GM19467 (cell line): ENCODE results near the gene TAGLN2.
A peak's percentile ranks its signal among the peaks of the same experiment; 100 is the strongest.

Experiments
- ATAC-seq: cut with Tn5 transposase; IDR thresholded peaks from one replicate; pipeline ENCODE4 v1.9.1; 2021; ENCODE audit warnings: mild to moderate bottlenecking, moderate library complexity; ENCODE audit not compliant: unreplicated experiment

TAGLN2 gene

DNA sequence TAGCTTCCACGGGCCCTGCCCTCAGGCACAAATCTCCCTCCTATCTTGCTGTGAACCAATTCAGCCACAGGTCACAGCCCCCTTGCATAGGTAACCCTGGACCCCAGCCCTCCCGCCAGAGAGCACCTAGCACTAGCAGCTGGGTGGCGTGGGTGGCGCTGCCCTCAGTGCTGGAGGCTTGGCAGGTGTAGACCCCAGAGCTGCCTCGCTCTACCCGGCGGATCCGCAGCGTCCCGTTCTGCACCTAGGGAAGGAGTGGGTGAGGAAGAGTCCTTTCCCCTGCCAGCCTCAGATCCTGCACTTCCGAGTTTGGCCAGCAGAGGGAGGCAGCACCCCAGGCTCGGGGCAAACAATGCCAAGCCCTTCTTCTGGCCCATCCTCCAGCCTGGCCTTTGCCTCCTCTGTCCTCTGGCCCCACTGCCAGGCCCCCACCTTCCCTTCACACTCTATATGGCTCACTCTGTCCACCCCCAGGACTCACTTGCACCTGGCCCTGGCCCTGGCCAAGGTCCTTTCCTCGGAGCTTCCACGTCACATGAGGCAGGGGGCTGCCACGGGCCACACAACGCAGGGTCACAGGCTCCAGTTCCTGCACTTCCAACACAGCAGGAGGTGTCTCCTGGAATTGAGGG is 11.1 kb upstream of the TAGLN2 start:
- peak; percentile 47 for ATAC-seq

DNA sequence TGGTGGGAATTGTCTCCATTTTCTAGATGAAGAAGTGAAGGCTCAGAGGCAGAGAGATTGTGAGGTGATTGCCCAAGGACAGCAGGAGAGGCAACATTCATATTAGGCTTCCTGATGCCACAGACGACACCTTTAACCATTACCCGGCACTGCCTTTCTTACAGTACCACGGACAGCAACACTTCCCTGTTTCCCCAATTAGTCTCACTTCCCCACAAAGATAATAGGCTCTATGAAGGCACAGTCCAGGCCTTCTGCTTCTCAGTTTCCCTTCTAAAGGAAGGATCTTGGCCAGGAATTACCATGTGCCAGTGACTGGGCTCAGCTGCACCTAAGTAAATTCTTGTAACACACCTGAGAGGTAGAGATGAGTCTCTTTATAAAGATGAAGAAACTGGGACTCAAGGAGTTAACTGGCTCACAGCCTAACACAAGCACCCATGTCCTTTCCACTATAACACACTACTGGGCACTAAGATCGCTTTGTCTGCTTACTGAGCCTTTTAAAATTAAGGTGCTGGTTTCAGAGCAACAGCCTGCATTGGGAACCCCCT is 10.5 kb upstream of the TAGLN2 start:
- no peak for ATAC-seq

DNA sequence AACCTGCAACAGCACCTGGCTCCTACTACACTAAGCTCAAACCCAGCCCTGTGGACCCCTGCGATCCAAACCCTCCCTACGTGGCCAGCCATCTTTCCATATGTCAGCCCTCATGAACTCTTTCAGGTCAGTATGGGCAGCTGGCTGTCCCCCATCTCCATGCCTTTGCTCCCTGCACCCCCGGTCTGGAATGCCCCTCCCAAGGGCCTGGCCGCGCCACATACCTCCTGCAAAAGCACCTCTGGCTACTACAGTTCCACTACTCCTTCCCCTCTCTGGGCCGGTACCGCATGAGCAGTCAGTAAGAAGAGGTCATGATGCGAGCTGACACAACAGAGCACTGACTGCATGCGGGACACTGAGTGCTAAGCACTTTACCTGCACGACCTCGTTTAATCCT is 10.0 kb upstream of the TAGLN2 start:
- no peak for ATAC-seq

DNA sequence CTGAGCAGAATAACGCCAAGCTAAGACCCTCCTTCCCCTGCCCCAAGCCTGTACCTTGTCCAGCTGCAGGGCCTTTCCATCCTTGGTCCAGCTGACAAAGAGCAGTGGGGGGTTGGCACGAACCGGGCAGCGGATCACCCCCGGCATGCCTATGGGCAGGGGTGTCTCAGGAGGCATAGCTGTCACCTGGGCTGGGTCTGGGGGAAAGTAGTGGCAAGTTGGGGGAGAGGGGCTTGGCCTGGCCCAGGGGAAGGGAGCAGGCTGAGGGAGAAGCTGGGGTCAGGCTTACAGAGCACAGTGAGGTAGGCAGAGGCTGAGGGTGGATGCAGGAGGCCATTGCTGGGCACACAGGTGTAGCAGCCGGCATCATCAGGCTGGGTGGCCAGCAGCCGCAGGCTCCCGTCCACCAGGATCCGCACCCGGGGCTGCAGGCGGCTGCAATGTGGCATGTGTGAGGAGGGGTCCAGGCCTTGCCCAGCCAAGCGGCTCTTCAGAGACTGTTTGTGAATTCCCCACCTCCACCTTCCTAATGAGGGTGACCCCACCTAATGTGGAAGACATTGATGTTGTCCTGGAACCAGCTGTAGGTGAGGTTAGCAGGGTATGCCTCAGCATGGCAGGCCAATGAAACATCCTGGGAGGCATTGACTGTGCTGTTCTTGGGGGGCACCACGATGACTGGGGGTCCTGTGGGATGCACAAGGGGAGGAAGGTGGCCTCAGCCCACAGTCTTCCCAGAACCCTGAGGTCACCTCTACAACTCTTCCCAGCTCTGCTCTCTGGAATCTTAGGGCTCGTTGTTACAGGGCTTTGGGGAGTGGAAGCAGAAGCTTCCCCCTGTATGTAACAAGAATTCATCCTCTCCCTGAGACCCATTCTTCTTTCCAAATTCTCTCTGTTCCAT is 9.1 kb upstream of the TAGLN2 start:
- ATAC-seq: no peak

DNA sequence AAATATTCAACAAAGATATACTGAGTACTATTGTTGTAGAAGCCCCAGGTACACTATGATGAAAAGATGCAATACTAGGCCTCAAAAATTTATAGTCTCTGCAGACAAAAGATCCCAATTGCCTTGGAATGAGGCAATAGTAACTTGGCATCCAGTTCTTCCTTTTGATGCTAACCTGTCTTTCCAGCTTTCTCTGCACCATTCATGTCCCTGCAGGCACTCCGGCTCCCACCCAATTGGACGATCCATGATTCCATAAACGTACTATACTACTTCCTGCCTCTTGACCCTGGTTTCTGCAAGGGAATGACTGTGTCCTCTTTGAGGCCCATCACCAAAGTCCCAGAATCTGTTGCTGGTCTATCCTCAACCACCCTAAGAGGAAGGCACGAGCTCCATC is 8.0 kb upstream of the TAGLN2 start:
- no peak for ATAC-seq

DNA sequence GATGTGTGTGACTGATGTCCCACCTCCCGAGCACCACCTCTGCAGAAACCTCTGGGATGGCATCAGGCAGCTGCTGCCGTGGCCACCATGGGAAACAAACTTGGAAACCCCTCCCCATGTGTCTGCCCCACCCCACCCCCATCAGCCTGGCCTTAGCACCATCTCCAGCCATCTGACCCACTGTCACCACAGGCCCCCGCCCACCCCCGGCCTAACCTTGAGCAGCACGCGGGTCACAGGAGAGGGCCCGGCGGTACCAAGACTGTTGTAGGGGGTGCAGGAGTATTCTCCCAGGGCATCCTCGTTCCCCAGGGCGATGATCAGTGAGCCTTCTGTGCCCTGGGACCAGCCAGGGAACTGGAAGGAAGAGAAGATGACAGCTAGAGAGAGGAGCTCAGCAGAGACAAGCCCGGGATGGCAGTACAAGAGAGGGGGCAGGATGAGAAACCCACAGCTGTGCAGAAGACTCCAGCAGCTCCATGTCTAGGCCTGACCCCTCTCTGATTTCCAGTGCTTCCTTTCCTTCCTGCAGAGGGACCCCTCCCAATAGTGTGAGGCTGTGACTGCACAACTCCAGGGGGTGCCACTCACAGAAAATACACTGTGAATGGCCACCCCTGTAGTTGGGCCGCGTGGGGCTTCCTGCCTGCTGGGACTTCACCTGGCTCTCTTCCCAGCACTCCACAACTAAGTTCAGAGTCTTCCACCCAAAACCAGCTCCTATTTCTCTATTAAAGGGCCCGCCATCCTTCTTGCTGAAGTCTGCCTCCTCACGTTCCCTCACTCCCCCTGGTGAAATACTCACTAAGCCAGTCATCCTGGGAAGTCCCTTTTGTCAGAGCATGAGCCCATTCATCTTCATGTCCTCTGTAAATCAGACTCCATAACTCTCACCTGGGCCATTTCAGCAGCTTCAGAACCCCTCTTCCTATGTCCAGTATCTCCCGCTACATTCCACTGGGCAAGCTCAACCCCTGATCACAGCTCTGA is 7.3 kb upstream of the TAGLN2 start:
- no peak for ATAC-seq

DNA sequence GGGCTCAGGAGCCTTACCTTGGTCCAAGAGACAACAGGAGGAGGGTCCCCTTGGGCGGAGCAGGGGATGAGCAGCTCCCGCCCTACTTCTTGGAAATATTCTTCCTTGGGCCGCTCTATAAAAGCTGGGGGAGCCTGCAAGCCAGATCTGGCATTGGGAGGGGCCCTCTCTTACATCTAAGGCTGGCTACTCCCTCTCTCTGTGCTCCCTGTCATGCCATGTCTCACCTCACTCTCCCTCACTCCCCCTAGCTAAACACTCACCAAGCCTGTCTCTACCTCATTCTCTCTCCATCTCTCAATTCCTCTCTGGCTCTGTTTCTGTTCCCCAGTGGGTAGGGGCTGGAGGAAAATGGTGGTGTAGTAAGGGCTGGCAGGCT is 6.5 kb upstream of the TAGLN2 start:
- ATAC-seq: no peak

DNA sequence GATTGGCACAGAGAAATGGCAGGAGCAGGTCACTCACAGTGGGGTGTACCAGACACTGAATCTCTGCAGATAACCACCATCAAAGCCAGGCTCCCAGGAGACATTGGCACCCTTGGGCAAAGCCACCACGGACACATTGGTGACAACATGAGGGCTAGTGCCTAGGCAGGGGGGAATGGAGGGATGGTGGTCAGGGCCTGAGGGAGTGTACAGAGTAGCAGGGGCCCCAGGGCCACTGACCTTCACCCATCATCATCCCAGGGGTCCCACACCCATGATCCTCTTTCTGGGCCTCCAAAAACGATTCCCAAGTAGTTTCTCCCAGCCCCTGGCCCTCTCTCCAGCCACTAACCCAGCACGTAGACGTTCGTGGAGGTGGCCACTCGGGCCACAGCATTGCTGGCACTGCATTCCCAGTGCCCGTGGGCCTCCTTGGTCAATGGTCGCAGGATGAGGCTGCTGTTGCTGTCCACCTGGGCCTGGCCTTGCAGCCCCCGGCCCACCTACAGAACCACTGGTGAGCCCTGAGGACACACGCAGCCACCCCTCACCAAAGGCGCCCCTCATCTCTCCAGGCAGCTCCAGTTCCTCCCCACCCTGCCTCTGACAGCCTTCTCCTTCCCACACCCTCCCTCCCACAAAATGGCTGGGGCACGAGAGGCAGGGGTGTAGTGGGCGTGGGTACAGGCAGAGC is 5.9 kb upstream of the TAGLN2 start:
- no peak for ATAC-seq

DNA sequence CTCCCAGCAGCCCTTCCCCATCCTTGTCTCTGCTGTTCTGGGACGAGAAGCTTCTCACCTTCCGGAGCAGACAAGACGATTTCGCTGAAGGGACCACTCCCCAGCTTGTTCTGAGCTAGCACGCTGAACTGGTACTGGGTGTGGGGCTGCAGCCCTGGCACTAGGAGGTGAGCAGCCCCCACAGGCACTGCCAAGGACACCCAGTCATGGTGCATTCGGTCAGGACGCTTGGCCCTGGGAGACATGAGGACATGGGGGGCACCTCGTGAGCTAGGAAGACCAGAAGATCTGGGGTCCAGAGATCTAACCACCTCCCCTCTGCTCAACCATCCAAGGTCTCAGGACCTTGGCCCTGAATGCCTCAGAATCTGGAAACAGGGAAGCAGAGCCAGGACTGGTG is 5.3 kb upstream of the TAGLN2 start:
- ATAC-seq: no peak

DNA sequence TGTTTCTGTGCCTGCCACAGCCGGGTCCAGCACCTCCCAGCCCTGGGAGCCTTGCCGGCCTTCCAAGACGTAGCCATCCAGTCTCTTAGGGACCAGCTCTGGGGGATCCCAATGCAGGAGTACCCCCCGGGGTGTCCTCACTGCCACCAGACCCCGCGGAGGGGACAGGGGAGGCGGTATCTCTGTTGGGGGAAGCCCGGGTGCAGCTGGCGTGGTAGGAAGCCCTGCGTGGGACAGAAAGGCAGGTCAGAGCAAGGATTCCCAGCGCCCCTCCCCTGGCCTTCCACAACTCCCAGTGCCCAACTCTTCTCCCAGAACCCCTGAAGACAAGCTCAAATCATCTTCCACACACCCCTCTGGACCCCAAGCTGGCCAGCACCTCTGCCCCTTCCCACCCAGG is 4.9 kb upstream of the TAGLN2 start:
- ATAC-seq: no peak

DNA sequence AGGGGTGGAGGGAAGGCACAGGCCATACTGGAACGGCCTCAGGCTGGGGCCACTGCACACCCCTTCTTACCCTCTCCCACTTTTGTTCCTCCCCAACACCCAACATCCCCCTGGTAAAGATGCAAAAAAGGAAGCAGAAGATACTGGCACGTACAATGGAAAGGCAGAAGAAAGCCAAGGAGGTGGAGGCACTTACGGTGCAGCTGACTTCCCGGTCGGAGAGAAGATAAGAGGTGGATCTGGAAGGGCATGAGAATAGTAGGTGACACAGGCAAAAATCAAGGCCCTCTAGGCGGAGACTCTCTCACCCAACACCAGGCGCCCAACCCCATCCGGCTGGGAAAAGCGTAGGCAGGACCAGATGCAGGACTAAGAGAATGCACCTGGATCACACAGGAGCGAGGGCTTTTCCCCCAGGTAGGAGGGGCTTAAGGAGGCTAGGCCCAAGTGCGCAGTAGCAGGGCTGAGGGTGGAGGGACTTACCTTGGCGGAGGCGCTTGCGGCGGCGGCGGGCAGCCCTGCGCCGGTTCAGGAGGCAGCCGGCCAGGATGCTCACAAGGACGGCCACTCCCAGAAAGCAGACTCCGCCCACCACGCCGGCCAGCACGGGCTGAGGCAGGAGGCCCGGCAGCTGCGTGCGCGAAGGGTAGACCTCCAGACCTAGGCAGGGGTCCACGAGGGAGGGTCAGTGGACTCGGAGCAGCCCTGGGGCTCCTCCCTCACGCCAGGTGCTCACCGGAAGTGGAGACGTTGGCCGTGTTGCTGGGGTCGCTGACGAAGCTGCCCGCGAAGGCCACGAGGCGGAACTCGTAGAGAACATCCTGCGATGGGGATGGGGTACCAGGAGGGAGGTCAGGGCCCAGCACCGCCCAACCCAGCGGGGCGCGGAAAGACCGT is 4.1 kb upstream of the TAGLN2 start:
- no peak for ATAC-seq

DNA sequence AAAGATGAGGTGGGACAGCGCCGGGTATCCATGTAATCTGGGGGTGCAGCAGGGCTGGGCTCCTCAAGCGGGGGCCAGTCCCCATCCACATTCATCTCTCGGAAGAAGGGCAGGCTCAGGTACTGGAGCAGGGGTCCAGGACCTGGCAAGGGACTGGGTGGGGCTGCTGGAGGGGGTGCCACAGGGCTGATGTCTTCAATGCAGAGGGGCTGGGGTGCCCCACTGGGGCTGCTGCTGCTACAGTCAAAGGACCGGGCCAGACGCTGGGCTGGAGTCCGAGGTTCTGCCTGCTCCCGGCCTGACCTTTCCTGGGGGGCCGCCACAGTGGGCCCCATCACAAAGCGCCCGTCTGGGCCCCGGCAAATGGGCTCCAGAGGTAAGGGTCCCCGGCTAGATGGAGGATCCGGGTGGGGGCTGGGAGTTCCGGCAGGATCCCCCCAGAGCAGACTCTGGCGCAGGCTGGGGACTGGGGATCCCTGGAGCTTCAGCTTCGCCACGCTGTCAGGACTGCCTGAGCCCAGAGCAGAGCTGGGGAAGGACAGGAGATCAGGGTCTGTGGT is 3.3 kb upstream of the TAGLN2 start:
- ATAC-seq: no peak

DNA sequence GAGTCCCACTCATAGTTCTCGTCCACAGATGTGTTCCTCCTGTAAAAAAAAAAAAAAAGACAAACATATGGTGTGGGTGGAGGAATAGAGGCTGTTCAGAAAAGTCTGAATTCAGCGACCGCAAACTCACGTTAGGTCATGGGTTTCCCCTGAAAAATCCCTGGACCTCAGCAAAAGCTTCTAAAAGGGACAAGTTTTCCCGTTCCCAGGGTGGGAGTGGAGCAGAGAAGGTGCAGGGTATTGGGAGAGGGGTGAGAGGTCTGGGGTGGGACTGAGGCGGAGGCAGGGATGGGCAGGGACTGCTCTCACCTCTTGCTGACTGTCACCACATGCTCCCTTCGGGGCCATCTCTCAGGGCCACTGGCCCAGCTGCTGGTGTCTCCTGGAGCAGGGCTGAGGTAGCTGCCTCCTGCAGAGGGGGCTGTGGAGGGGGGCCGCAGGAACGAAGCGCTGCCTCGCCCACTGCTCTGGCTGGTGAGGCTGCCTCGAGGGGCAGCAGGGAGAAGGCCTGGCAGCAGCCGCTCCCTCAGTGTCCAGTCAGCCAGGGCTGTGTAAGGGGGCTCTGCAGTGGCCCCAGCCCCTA is 2.6 kb upstream of the TAGLN2 start:
- ATAC-seq: no peak

DNA sequence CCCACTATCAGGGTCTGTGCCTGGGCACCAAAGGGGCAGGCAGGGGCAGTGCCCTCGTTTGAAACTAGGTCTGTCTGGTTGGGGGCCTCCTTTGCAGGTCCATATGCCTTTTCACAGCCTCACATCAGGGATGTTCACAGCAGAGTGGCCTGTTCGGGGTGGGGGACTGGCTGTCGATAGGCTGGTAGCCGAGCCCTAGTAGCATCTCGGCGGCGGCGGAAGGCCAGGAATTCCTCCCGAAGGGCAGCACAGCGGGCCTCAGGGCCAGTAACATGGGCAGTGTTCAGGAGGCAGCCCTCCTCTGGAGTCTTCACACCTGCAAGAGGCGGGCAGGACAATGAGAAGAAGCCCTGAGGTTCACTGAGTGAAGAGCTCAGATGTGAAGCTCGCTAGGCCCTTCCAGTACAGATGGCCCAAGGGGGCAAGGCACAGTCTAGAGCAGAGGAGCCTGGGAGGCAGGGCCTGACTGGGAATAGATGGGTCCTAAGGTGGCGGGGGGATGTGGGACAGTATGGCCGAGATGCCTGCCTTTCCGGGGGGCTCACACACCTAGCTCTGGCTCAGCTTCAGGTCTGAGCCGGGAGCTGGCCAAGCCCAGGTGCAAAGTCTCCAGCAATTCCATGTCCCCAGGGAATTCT is 2.0 kb upstream of the TAGLN2 start:
- no peak for ATAC-seq

DNA sequence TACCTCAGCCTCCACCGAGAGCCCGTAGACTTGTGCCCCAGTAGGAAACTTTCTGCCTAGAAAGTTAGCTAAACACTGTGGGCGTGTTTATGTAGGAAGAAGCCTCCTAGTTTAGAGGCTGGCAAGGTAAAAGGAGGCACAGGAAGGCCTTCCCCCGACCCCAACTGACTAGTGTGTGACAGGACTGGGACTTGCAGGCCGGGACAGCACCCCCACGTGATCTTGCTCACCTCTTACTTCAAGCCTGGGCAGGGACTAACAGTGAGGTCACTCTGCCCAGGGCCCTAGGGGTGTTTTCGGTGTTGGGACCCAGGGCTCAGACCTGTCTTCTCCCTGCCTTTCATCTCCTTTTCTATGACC is 392 bp upstream of the TAGLN2 start:
- no peak for ATAC-seq

DNA sequence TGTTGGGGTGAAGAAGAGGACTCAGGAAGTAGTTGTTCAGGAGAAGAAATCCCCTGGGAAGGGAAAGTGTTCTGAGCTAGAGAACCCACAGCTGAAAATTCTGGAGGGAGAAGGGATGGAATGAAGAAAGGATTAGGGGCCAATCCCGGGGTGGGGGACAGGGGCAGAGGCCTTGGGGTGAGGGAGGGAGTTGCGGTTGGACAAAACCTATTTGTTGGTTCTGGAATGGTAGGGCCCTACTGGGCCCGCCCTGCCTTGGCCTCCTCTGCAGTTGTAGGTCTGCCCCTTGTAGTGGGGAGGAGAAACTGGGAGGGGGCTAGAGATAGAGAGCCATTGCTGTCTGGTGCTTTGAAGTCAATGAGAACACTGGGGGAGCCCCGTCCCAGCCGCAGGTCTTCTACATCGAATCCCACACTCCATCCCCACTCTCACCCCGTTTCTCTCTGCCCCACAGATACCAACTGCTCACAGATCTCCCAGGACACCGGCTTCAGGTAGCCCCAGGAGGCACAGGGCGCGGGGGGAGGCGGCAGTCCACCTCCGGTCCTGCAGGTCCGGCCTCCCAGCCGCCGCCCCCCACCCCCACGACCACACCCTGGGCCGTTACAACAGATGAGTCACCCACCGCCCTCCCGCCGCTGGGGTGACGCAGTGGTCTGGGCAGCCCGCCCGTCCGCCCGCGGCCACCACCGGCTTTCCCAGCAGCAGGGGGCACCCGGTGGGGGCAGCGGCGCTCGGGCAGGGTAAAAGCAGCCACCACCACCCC is 1.1 kb downstream of the TAGLN2 start:
- no peak for ATAC-seq

DNA sequence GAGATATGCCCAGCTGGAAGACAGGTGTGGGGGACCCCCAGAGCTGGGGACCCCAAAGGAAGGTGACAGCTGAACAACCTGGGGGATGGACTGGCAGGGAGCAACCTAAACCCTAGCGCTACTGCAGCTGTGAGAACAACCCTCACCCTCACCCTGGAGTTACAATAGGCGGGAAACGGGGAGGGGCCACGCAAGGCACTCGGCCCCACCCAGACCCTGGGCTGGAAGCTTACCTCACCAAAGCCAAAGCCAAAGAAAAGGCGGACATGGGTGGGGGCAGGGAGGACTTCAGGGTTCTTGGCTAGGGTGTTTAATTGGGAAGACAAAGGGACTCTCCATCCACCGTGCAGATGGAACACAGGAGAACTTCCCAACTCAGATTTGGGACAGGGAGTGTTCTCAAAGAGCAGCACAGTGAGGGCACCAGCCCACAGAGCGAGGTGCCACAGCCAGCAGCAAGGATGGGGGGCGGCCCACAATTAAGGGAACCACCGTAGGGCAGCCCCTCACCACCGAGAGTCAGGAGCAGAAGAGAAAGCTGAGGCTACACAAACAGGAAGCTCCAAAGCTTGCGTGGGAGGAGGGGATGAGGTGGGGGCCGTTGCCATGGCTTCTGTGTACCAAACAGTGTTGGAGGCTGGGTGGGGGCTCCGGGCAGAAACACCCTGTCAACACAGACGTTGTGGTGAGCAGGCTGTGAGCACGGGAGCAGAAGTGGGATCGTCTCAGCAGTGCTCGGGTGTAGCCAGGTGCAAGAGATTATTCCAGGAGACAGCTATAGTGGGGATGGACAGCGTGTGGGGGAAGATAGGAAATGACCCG is 1.9 kb downstream of the TAGLN2 start:
- ATAC-seq: no peak
